ENCODE results near the gene SLC24A3.

The SLC24A3 gene

GRCh38 chr20:19486446-19486845 lies 274.0 kb downstream of the SLC24A3 start (continued):
- TF ChIP-seq, protein P1, sequence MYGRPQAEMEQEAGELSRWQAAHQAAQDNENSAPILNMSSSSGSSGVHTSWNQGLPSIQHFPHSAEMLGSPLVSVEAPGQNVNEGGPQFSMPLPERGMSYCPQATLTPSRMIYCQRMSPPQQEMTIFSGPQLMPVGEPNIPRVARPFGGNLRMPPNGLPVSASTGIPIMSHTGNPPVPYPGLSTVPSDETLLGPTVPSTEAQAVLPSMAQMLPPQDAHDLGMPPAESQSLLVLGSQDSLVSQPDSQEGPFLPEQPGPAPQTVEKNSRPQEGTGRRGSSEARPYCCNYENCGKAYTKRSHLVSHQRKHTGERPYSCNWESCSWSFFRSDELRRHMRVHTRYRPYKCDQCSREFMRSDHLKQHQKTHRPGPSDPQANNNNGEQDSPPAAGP (tag by site-specific recombination; IDR thresholded peaks at IDR 0.05) = no peak
- TF ChIP-seq ZNF449 (tag by site-specific recombination; IDR thresholded peaks at IDR 0.05) (no peak), ZNF350 (tag by site-specific recombination; IDR thresholded peaks at IDR 0.05) (no peak)
- TF ChIP-seq, protein P2, sequence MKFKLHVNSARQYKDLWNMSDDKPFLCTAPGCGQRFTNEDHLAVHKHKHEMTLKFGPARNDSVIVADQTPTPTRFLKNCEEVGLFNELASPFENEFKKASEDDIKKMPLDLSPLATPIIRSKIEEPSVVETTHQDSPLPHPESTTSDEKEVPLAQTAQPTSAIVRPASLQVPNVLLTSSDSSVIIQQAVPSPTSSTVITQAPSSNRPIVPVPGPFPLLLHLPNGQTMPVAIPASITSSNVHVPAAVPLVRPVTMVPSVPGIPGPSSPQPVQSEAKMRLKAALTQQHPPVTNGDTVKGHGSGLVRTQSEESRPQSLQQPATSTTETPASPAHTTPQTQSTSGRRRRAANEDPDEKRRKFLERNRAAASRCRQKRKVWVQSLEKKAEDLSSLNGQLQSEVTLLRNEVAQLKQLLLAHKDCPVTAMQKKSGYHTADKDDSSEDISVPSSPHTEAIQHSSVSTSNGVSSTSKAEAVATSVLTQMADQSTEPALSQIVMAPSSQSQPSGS (tag by site-specific recombination; IDR thresholded peaks at IDR 0.05; ENCODE audit: low read depth) = no peak

GRCh38 chr20:19487420-19487819 lies 275.0 kb downstream of the SLC24A3 start:
- no peak overlapping the region for H3K4me3 ChIP-seq (ENCODE audit: low read depth, low read length)
- CTCF ChIA-PET = no interaction called here
- no peaks in the 10 kb centered on the region for H3K4me1 ChIP-seq (ENCODE audit: control insufficient read depth, insufficient read depth, low read length)
- no peaks in the 10 kb centered on the region for H3K9me3 ChIP-seq (ENCODE audit: control insufficient read depth, insufficient read depth, low read depth, low read length)
- no peak overlapping the region for H3K27ac ChIP-seq (ENCODE audit: extremely low read depth, low read depth, low read length)
- H3K36me3 ChIP-seq (ENCODE audit: control insufficient read depth in 2 of 2, insufficient read depth in 1 of 2, low read length in 2 of 2) = no peaks in the 10 kb centered on the region
- POLR2A ChIA-PET = no interaction called here
- TF ChIP-seq REPIN1 (tag by site-specific recombination; IDR thresholded peaks at IDR 0.05; ENCODE audit: low read depth) (no peak), GLI2 (tag by site-specific recombination; IDR thresholded peaks at IDR 0.05; ENCODE audit: borderline replicate concordance, low read depth) (no peak), ZNF629 (tag by site-specific recombination; IDR thresholded peaks at IDR 0.05) (no peak), MYNN (tag by site-specific recombination; IDR thresholded peaks at IDR 0.05; ENCODE audit: borderline replicate concordance) (no peak)

DNA sequence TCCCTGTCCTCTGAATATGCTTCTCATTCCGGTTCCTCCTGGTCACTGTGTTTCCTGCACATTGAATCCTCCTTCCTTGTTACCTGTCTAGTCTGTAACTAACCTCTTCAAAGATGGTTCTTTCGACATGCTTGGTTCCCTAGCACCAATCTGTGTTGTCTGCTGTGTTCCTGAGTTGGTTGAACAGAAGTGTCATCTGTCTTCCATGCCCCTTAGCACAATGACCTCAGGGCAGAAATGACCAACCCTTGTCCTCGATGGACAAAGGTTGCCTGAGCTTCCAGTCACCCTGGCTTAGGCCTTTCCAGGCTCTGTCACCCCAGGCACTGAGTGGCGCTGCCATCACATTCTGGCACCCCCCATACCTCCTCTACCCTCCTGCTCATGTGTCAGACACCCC lies 278.8 kb downstream of the SLC24A3 start:
- POLR2A ChIA-PET = no interaction called here
- TF ChIP-seq SP3 (tag by site-specific recombination; IDR thresholded peaks at IDR 0.05) (no peak), KLF9 (tag by site-specific recombination; IDR thresholded peaks at IDR 0.05; ENCODE audit: low read depth) (no peak), ZBTB7A (tag by site-specific recombination; IDR thresholded peaks at IDR 0.05; ENCODE audit: low read depth) (no peak), ZNF596 (tag by site-specific recombination; IDR thresholded peaks at IDR 0.05) (no peak), ZNF777 (tag by site-specific recombination; IDR thresholded peaks at IDR 0.05; ENCODE audit: borderline replicate concordance) (no peak), IKZF3 (tag by site-specific recombination; IDR thresholded peaks at IDR 0.05) (no peak), ZNF2 (tag by site-specific recombination; IDR thresholded peaks at IDR 0.05) (no peak), ZNF112 (tag by site-specific recombination; IDR thresholded peaks at IDR 0.05) (no peak), ZNF350 (tag by site-specific recombination; IDR thresholded peaks at IDR 0.05) (no peak)
- CTCF ChIA-PET = no interaction called here
- Histone ChIP-seq H3K9me3 (ENCODE audit: control insufficient read depth, insufficient read depth, low read depth, low read length) (no peaks in the 10 kb centered on the region), H3K4me3 (ENCODE audit: low read depth, low read length) (no peak overlapping the region), H3K36me3 (ENCODE audit: control insufficient read depth in 2 of 2, insufficient read depth in 1 of 2, low read length in 2 of 2) (no peaks in the 10 kb centered on the region), H3K4me1 (ENCODE audit: control insufficient read depth, insufficient read depth, low read length) (no peaks in the 10 kb centered on the region), H3K27ac (ENCODE audit: extremely low read depth, low read depth, low read length) (no peak overlapping the region)

DNA sequence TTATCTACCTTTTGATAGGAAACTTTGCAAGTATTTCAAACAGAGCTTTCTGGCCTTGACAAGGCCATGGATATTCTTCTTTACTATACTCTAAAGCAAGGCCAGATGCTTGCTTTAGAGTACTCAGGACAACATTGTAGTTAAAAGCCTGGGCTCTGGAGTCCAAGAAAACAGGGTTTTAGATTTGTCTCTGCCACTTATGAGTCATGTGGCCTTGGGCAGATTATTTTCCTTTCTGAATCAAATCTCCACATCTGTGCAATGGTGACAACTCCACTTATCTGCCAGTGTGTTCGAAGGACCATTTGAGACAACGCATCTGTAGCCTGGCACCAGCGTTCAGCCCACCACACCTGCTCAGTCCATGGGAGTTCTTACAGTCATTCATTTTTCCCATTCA lies 279.7 kb downstream of the SLC24A3 start:
- POLR2A ChIA-PET = no interaction called here
- TF ChIP-seq KLF16 (tag by site-specific recombination; IDR thresholded peaks at IDR 0.05) (no peak), ZNF600 (tag by site-specific recombination; IDR thresholded peaks at IDR 0.05) (no peak), ZNF571 (tag by site-specific recombination; IDR thresholded peaks at IDR 0.05) (no peak), IKZF3 (tag by site-specific recombination; IDR thresholded peaks at IDR 0.05) (no peak), SP3 (tag by site-specific recombination; IDR thresholded peaks at IDR 0.05) (no peak), ZNF169 (tag by site-specific recombination; IDR thresholded peaks at IDR 0.05) (no peak), ZNF776 (tag by site-specific recombination; IDR thresholded peaks at IDR 0.05; ENCODE audit: borderline replicate concordance) (no peak), ZFHX2 (tag by site-specific recombination; conservative IDR thresholded peaks at IDR 0.05) (no peak), ZFP3 (tag by site-specific recombination; IDR thresholded peaks at IDR 0.05; ENCODE audit: low read depth) (no peak), ZNF133 (tag by site-specific recombination; IDR thresholded peaks at IDR 0.05) (no peak), ZEB2 (tag by site-specific recombination; IDR thresholded peaks at IDR 0.05) (no peak), ZFP37 (tag by site-specific recombination; IDR thresholded peaks at IDR 0.05) (no peak), BCL11B (tag by site-specific recombination; IDR thresholded peaks at IDR 0.05; ENCODE audit: low read depth) (no peak)
- TF ChIP-seq, protein P3, sequence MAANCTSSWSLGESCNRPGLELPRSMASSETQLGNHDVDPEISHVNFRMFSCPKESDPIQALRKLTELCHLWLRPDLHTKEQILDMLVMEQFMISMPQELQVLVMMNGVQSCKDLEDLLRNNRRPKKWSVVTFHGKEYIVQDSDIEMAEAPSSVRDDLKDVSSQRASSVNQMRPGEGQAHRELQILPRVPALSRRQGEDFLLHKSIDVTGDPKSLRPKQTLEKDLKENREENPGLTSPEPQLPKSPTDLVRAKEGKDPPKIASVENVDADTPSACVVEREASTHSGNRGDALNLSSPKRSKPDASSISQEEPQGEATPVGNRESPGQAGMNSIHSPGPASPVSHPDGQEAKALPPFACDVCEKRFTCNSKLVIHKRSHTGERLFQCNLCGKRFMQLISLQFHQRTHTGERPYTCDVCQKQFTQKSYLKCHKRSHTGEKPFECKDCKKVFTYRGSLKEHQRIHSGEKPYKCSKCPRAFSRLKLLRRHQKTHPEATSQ (tag by site-specific recombination; IDR thresholded peaks at IDR 0.05) = no peak

More for the DNA sequence above, 279.7 kb downstream of the SLC24A3 start:
- H3K36me3 ChIP-seq (ENCODE audit: control insufficient read depth in 2 of 2, insufficient read depth in 1 of 2, low read length in 2 of 2) = no peaks in the 10 kb centered on the region
- no peaks in the 10 kb centered on the region for H3K4me1 ChIP-seq (ENCODE audit: control insufficient read depth, insufficient read depth, low read length)
- H3K9me3 ChIP-seq (ENCODE audit: control insufficient read depth, insufficient read depth, low read depth, low read length) = no peaks in the 10 kb centered on the region
- no peak overlapping the region for H3K27ac ChIP-seq (ENCODE audit: extremely low read depth, low read depth, low read length)
- H3K4me3 ChIP-seq (ENCODE audit: low read depth, low read length) = no peak overlapping the region
- CTCF ChIA-PET = no interaction called here
